IMR-90 (cell line): ENCODE data around the gene SENP6. TPM values are rescaled to one million over a fixed set of nuclear protein-coding genes. Genes with fewer than 3 reads are reported as not detected.

Source experiments
- ATAC-seq: fragments of 200-7000 bp; cut with Tn5 transposase; 2 replicates; pipeline ENCODE4 v1.9.1; 2020; ENCODE audit warnings: low read depth, mild to moderate bottlenecking, moderate library complexity
- BruUV-seq: library from RNA; stranded (reverse); fragments of 400-500 nt; replicated peaks from 2 replicates; lab custom pipeline; 2021; lab: Mats Ljungman, UMichigan
- CTCF ChIA-PET: fragments of 300-600 bp; formaldehyde crosslinking; extraction: SDS; loops from one replicate; lab custom pipeline; 2021; ENCODE audit warnings: antibody characterized with exemption; lab: Yijun Ruan, JAX
- POLR2A ChIA-PET: fragments of 300-600 bp; sonication (Branson Sonifier 250); formaldehyde crosslinking; loops from one replicate; lab custom pipeline; 2022; ENCODE audit warnings: antibody characterized with exemption; ENCODE audit not compliant: unreplicated experiment; lab: Charles Lee
- DNase-seq: peaks from one replicate; pipeline ENCODE4 v3.0.0; 2013
- H2AFZ ChIP-seq: replicated peaks from 2 replicates; pipeline ENCODE3; 2013; ENCODE audit warnings: low read length, mild to moderate bottlenecking; ENCODE audit not compliant: poor library complexity
- H2AK5ac ChIP-seq: 2 replicates; pipeline ENCODE4 v1.6.1; 2013; ENCODE audit warnings: low read depth, low read length, inconsistent platforms
- H2AK9ac ChIP-seq: replicated peaks from 2 replicates; pipeline ENCODE3; 2013; ENCODE audit warnings: mild to moderate bottlenecking, low read depth, low read length, moderate library complexity; ENCODE audit not compliant: poor library complexity
- H2BK120ac ChIP-seq: 2 replicates; pipeline ENCODE4 v1.6.1; 2013; ENCODE audit warnings: low read depth, low read length, inconsistent platforms
- H2BK15ac ChIP-seq: 3 replicates; pipeline ENCODE4 v1.6.1; 2013; ENCODE audit warnings: low read depth, low read length, inconsistent platforms
- H2BK20ac ChIP-seq: 2 replicates; pipeline ENCODE4 v1.6.1; 2013; ENCODE audit warnings: low read depth, mild to moderate bottlenecking, inconsistent platforms, low read length, moderate library complexity
- H2BK5ac ChIP-seq: 2 replicates; pipeline ENCODE4 v1.6.1; 2013; ENCODE audit warnings: mild to moderate bottlenecking, low read depth, low read length, inconsistent platforms; ENCODE audit not compliant: poor library complexity, severe bottlenecking
- H3K14ac ChIP-seq: replicated peaks from 2 replicates; pipeline ENCODE4 v1.6.1; 2013; ENCODE audit warnings: low read depth, low read length, inconsistent platforms
- H3K18ac ChIP-seq: 2 replicates; pipeline ENCODE4 v1.6.1; 2013; ENCODE audit warnings: low read depth, low read length, control low read depth
- H3K23ac ChIP-seq: 2 replicates; pipeline ENCODE4 v1.6.1; 2013; ENCODE audit warnings: low read depth, low read length, inconsistent platforms
- H3K27ac ChIP-seq: 2 replicates; pipeline ENCODE4 v1.5.1; 2013; ENCODE audit warnings: mild to moderate bottlenecking, control low read depth, low read length; ENCODE audit not compliant: insufficient read depth
- H3K27me3 ChIP-seq: 2 replicates; pipeline ENCODE4 v1.6.1; 2013; ENCODE audit warnings: low read length; ENCODE audit not compliant: control insufficient read depth, insufficient read depth
- H3K36me3 ChIP-seq: 2 replicates; pipeline ENCODE4 v1.6.1; 2013; ENCODE audit warnings: low read length, mixed read lengths; ENCODE audit not compliant: control insufficient read depth, insufficient read depth
- H3K4ac ChIP-seq: 2 replicates; pipeline ENCODE4 v1.6.1; 2013; ENCODE audit warnings: low read depth, low read length, inconsistent platforms
- H3K4me1 ChIP-seq: 2 replicates; pipeline ENCODE4 v1.6.1; 2013; ENCODE audit warnings: low read length, mixed read lengths; ENCODE audit not compliant: control insufficient read depth, insufficient read depth
- H3K4me2 ChIP-seq: 2 replicates; pipeline ENCODE4 v1.6.1; 2013; ENCODE audit warnings: low read depth, mild to moderate bottlenecking, control low read depth, low read length, moderate library complexity
- H3K4me3 ChIP-seq: 2 replicates; pipeline ENCODE4 v1.5.1; 2013; ENCODE audit warnings: low read depth, mild to moderate bottlenecking, control low read depth, low read length, moderate library complexity; ENCODE audit not compliant: insufficient read depth
- H3K56ac ChIP-seq: 2 replicates; pipeline ENCODE4 v1.6.1; 2013; ENCODE audit warnings: low read length, inconsistent platforms; ENCODE audit not compliant: insufficient read depth; ENCODE audit errors: extremely low read depth
- H3K79me1 ChIP-seq, 2 experiments: 2 replicates each; pipeline ENCODE4 v1.6.1; 2013; ENCODE audit warnings: low read length in 2 of 2, inconsistent platforms in 1 of 2, low read depth in 1 of 2
- H3K9ac ChIP-seq: 2 replicates; pipeline ENCODE4 v1.6.1; 2013; ENCODE audit warnings: low read depth, low read length, control low read depth
- H3K9me1 ChIP-seq: 2 replicates; pipeline ENCODE4 v1.6.1; 2013; ENCODE audit warnings: low read length, inconsistent platforms; ENCODE audit not compliant: insufficient read depth
- H3K9me3 ChIP-seq: 2 replicates; pipeline ENCODE4 v1.6.1; 2013; ENCODE audit warnings: low read length; ENCODE audit not compliant: control insufficient read depth, insufficient read depth
- H4K20me1 ChIP-seq: 2 replicates; pipeline ENCODE4 v1.6.1; 2013; ENCODE audit warnings: low read length, inconsistent platforms; ENCODE audit not compliant: insufficient read depth
- H4K5ac ChIP-seq: 2 replicates; pipeline ENCODE4 v1.6.1; 2013; ENCODE audit warnings: mild to moderate bottlenecking, low read depth, low read length, control low read depth
- H4K8ac ChIP-seq, 2 experiments: 2 replicates each; pipeline ENCODE4 v1.6.1; 2013; ENCODE audit warnings: low read depth in 2 of 2, low read length in 2 of 2, control low read depth in 1 of 2, inconsistent platforms in 1 of 2
- H4K91ac ChIP-seq: 2 replicates; pipeline ENCODE4 v1.6.1; 2013; ENCODE audit warnings: low read depth, low read length, inconsistent platforms; ENCODE audit not compliant: insufficient read depth
- BHLHE40 ChIP-seq: fragments of 150-350 bp; IDR thresholded peaks from 2 replicates; pipeline ENCODE4 v1.6.1; 2016; ENCODE audit warnings: mild to moderate bottlenecking, low read depth, low read length
- CEBPB ChIP-seq: IDR thresholded peaks from 2 replicates; pipeline ENCODE4 v1.6.1; 2012; ENCODE audit warnings: low read depth, low read length, improper control_type of control experiment
- CHD1 ChIP-seq: IDR thresholded peaks from 2 replicates; pipeline ENCODE4 v1.6.1; 2012; ENCODE audit warnings: low read depth, low read length, improper control_type of control experiment
- MAZ ChIP-seq: IDR thresholded peaks from 2 replicates; pipeline ENCODE4 v1.6.1; 2012; ENCODE audit warnings: low read depth, mild to moderate bottlenecking, low read length, improper control_type of control experiment, moderate library complexity, borderline replicate concordance
- RAD21 ChIP-seq: IDR thresholded peaks from 2 replicates; pipeline ENCODE4 v1.6.1; 2012; ENCODE audit warnings: low read length, improper control_type of control experiment
- RFX5 ChIP-seq: IDR thresholded peaks from 2 replicates; pipeline ENCODE4 v1.8.0; 2012; ENCODE audit warnings: low read depth, mild to moderate bottlenecking, low read length, moderate library complexity
- WGBS, 2 experiments: methylation state at CpG; one replicate each; pipeline versions ENCODE4 v1.1.5 to v1.1.7; 2013; ENCODE audit warnings: missing lambda C conversion rate in 2 of 2; ENCODE audit not compliant: insufficient read length in 1 of 2; ENCODE audit errors: extremely low coverage in 2 of 2; 5-methylcytosine and 5-hydroxymethylcytosine counted together
- dilution Hi-C: fragments of 300-500 bp; cut with HindIII; formaldehyde crosslinking; loops from one replicate; pipeline ENCODE4 v1.14.3; 2018; ENCODE audit warnings: low sequenced_read_pairs; ENCODE audit not compliant: unreplicated experiment
- in situ Hi-C: fragments of 300-500 bp; cut with MboI; formaldehyde crosslinking; loops from 3 replicates; pipeline ENCODE4 v1.14.3; 2019; ENCODE audit warnings: low sequenced_read_pairs, inconsistent platforms, mixed read lengths
- intact Hi-C: fragments of 100-400 bp; cut with micrococcal nuclease; formaldehyde crosslinking; loops from 2 replicates; pipeline ENCODE4 v1.10.0; 2022
- polyA plus RNA-seq, 3 experiments: library from polyadenylated mRNA; depleted of rRNA; stranded (reverse); fragments of >200 nt; gene quantifications; 2 replicates each; pipeline ENCODE4 v1.2.3, GENCODE V29; 2012; ENCODE audit warnings: low replicate concordance in 1 of 3
- total RNA-seq: library from RNA; depleted of rRNA; stranded (reverse); fragments of >200 nt; gene quantifications from 2 replicates; pipeline ENCODE4 v1.2.3, GENCODE V29; 2012
- TF ChIP-seq, protein P1 (sequence below): fragments of 150-350 bp; IDR thresholded peaks from 2 replicates; pipeline ENCODE4 v1.6.1; 2017; ENCODE audit warnings: mild to moderate bottlenecking, antibody characterized with exemption, low read length, low read depth

Gene SENP6
- total and polyA plus RNA-seq, 2 of the 4 experiments (the other 2 are of a cell fraction): 23.1 to 25.8 TPM

DNA sequence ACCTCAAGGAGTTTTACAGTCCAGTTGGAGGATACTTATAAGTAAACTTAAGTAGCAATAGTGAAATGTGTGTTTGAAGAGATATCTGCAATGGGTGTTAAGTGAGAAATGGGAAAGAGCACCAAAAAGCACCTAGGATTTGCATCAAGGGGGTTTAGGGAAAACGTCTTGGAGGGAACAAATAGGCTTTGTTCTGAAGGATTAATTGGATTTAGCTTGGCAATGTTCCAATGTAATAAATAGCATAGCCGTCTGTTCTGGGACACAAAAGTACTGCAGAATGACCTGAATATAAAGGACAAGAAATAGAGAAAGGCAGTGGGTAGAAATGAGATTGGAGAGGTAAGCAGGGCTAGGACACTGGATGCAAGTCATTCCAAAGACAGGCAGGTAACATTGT, 144.5 kb downstream of the SENP6 start (continued):
- TF ChIP-seq MAZ (no peak), RFX5 (no peak), RAD21 (no peak)

DNA sequence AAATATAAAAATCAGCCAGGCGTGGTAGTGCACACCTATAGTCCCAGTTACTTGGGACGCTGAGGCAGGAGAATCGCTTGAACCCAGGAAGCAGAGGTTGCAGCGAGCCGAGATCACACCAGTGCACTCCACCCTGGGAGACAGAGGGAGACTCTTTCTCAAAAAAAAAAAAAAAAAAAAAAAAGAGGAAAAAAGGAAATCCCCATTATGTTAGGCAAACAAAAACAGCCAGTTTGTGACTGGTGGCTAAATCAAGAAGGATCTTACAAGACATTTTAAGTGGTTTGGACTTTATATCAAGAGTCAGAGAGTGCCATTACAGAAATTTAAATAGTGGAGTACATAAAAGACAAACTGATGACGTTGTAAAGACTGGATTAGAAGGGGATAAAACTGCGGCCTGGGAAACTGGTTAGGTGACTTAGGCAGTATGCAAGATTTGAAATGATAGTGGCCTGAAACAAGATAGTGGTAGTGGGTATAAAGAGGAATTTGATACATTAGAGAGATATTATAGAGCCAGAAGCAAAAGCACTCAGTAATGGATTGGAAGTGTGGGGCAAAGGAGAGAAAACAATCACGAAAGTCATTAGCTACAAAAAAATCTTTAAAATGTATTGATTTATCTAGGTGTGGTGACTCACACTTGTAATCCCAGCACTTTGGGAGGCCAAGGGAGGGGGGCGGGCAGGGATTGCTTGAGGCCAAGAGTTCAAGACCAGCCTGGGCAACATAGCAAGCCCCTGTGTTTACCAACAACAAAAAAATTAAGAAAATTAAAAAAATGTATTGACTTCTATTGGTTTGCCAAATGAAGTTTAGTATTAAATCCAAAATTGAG, 145.7 kb downstream of the SENP6 start:
- in situ Hi-C loops: no loop called here
- whole genome bisulfite sequencing, 2 experiments: 94% methylated on average over 2 of the region's 9 CpGs; no CpG with 5 or more reads in 1 of the 2 experiments
- CTCF ChIA-PET: no interaction called here

More for the DNA sequence above, 145.7 kb downstream of the SENP6 start:
- Histone ChIP-seq H4K5ac (no peak overlapping the region), H3K4me1 (peaks cover under 1% of the 10 kb centered on the region; the same call in 1 of the 2 replicates), H2BK120ac (no peak overlapping the region), H3K4ac (no peak overlapping the region), H4K8ac (no peak overlapping the region), H3K9me1 (no peaks in the 10 kb centered on the region; the same call in 1 of the 2 replicates), H2AK9ac (no peak overlapping the region), H3K4me3 (no peak overlapping the region), H3K23ac (no peak overlapping the region), H3K27ac (no peak overlapping the region), H4K91ac (no peak overlapping the region), H2BK15ac (no peak overlapping the region), H2AK5ac (no peak overlapping the region), H2AFZ (no peak overlapping the region), H3K27me3 (peaks cover 4% of the 10 kb centered on the region), H3K18ac (no peak overlapping the region), H3K79me1 (peaks cover 6 to 19% of the 10 kb centered on the region in 2 experiments), H3K9ac (no peak overlapping the region), H2BK20ac (no peak overlapping the region), H3K14ac (no peak overlapping the region), H3K56ac (no peak overlapping the region), H4K20me1 (no peaks in the 10 kb centered on the region), H3K4me2 (no peak overlapping the region), H2BK5ac (no peak overlapping the region), H3K9me3 (no peaks in the 10 kb centered on the region), H3K36me3 (no peaks in the 10 kb centered on the region)
- POLR2A ChIA-PET: no interaction called here
- intact Hi-C loops (no loop called here), dilution Hi-C loops (no loop called here)
- DNase-seq (no peak), ATAC-seq (no peak)
- TF ChIP-seq RAD21 (no peak), CEBPB (no peak), CHD1 (no peak), BHLHE40 (no peak)
- TF ChIP-seq, protein P1, sequence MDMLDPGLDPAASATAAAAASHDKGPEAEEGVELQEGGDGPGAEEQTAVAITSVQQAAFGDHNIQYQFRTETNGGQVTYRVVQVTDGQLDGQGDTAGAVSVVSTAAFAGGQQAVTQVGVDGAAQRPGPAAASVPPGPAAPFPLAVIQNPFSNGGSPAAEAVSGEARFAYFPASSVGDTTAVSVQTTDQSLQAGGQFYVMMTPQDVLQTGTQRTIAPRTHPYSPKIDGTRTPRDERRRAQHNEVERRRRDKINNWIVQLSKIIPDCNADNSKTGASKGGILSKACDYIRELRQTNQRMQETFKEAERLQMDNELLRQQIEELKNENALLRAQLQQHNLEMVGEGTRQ: no peak
- no TSS peak for BruUV-seq
